Sigmoid colon (tissue), 7 donors: ENCODE results near the gene EIF2S3. TPM values are rescaled to one million over a fixed set of nuclear protein-coding genes. Genes with fewer than 3 reads are reported as not detected.

Source experiments
- DNase-seq: peaks from one replicate; pipeline ENCODE4 v3.0.0-alpha.2; 2019
- H3K27ac ChIP-seq, 4 donors: fragments of 200-600 bp; sonication (generic); one replicate each; pipeline ENCODE4 v1.5.1; 2016 to 2019; ENCODE audit warnings: mild to moderate bottlenecking in 1 of 4
- H3K27me3 ChIP-seq, 3 donors: fragments of 200-600 bp; sonication (generic); one replicate each; pipeline ENCODE4 v1.5.1; 2019; ENCODE audit warnings: mild to moderate bottlenecking in 1 of 3
- H3K36me3 ChIP-seq, 4 donors: fragments of 200-600 bp; sonication (generic); one replicate each; pipeline ENCODE4 v1.5.1; 2016 to 2019
- H3K4me1 ChIP-seq, 4 donors: fragments of 200-600 bp; sonication (generic); one replicate each; pipeline ENCODE4 v1.5.1; 2017 to 2019
- H3K4me3 ChIP-seq, 4 donors: fragments of 200-600 bp; sonication (generic); one replicate each; pipeline ENCODE4 v1.5.1; 2017 to 2019; ENCODE audit warnings: mild to moderate bottlenecking in 2 of 4, moderate library complexity in 1 of 4
- H3K9me3 ChIP-seq, 4 donors: fragments of 200-600 bp in 3 of 4; sonication (generic) in 3 of 4; one replicate each; pipeline versions ENCODE4 v1.5.1 to v1.6.1; 2013 to 2019
- CTCF ChIP-seq, 4 experiments: fragments of 450-650 bp in 3 of 4; fragments of 200-600 bp in 1 of 4; IDR thresholded peaks; one replicate each; pipeline ENCODE4 v1.5.1; 2016 to 2019; ENCODE audit warnings: antibody characterized with exemption in 4 of 4, mild to moderate bottlenecking in 3 of 4, moderate library complexity in 2 of 4
- EP300 ChIP-seq, 4 donors: sonication (generic); formaldehyde crosslinking; IDR thresholded peaks; one replicate each; pipeline ENCODE4 v1.6.1; 2017; ENCODE audit warnings: antibody characterized with exemption in 4 of 4
- POLR2A ChIP-seq, 2 donors: fragments of 450-650 bp; IDR thresholded peaks; one replicate each; pipeline ENCODE4 v1.6.1; 2016; ENCODE audit warnings: antibody characterized with exemption in 2 of 2, mild to moderate bottlenecking in 2 of 2, moderate library complexity in 2 of 2
- POLR2AphosphoS5 ChIP-seq, 4 donors: sonication (generic); formaldehyde crosslinking; IDR thresholded peaks; one replicate each; pipeline ENCODE4 v1.6.1; 2017; ENCODE audit warnings: antibody characterized with exemption in 4 of 4
- whole genome bisulfite sequencing, 2 donors: extraction: QIAGEN DNeasy Blood & Tissue Kit; methylation state at CpG; one replicate each; pipeline ENCODE4 v1.1.7; 2013; 5-methylcytosine and 5-hydroxymethylcytosine counted together
- intact Hi-C: fragments of 100-400 bp; cut with DNase I; formaldehyde crosslinking; loops from one replicate; pipeline ENCODE4 v1.15.1; 2023
- polyA plus RNA-seq, 3 donors: library from polyadenylated mRNA; stranded (reverse); fragments of 200-250 nt; gene quantifications; one replicate each; pipeline ENCODE4 v1.2.3, GENCODE V29; 2013
- total RNA-seq, 4 donors: library from RNA; depleted of rRNA; stranded (reverse); fragments of >200 nt; gene quantifications; one replicate each; pipeline ENCODE4 v1.1.0, GENCODE V29; 2016
- donor health status: healthy with polysubstance abuse.
- donor health status: Bipolar disorder and iron deficiency.
- donor health status: healthy.

Gene EIF2S3
- total and polyA plus RNA-seq, 7 donors, result 73.5 to 222 (median 134) TPM

DNA sequence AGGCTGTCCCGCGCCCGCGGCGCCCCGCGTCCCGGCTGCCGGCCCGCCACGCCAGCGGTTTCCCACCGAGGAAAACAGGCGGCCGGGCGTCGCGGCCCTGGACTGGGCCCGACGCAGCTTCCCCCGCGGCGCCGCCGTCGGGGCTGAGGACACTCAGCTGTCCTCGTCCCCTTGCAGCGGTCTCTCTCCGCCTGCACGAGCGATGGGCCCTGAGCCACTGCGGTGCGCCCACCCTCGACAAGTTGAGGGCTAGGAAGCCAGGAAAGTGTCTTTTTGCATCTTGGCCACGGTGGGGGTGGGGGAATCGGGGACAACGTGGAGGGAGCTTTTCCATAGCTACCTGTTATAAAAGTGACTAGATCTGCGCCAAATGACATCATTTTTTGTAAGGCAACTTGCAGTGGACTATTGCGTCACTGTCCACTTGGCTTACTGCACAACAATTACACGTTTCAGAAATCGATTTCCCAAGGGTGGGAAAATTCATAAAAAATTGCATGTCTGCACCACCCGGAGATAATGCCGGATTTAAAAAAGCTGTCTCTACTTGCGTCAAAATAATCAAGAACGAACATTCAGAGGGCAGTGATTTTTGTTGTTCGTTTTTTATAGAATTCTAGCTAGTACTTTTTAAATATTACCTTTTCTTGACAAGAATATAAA, 28.9 kb upstream of the EIF2S3 start:
- intact Hi-C loops, result loop anchor here (1.0 to 2.0 kb wide), 3 partner anchors 119 to 283 kb away; partner anchors contain the start of genes ACOT9, APOO and SAT1
- WGBS, 2 donors, result 1% methylated on average over 46 of the region's 46 CpGs
- H3K27me3 ChIP-seq, result no peaks in the 10 kb centered on the region
- H3K27ac ChIP-seq, result peak overlapping the region; percentile 93 to 98 (median 96)
- peak; percentile 79 for DNase-seq
- no peaks in the 10 kb centered on the region for H3K9me3 ChIP-seq
- peak overlapping the region; percentile 54 to 83 (median 79) for H3K4me3 ChIP-seq
- no peaks in the 10 kb centered on the region for H3K36me3 ChIP-seq
- peak in 2 of 4 donors; percentile 56 to 61 for TF ChIP-seq POLR2AphosphoS5 (IDR thresholded peaks at IDR 0.05)
- no peak for TF ChIP-seq POLR2A (IDR thresholded peaks at IDR 0.05)
- H3K4me1 ChIP-seq, result peaks cover 0 to 3% (median 0%) of the 10 kb centered on the region in 4 donors

- Histone ChIP-seq H3K36me3 (no peaks in the 10 kb centered on the region), H3K27ac (peak overlapping the region; percentile 93 to 98 (median 96)), H3K4me3 (peak overlapping the region in 3 of 4 donors; percentile 78 to 83 (median 80)), H3K9me3 (no peaks in the 10 kb centered on the region), H3K4me1 (no peaks in the 10 kb centered on the region), H3K27me3 (no peaks in the 10 kb centered on the region)
- 17 to 18% methylated on average over 13 of the region's 13 CpGs for WGBS, 2 donors
- DNase-seq, result no peak
- intact Hi-C loops, result no loop called here
- TF ChIP-seq EP300 (IDR thresholded peaks at IDR 0.05), result no peak
- no peak for TF ChIP-seq POLR2AphosphoS5 (IDR thresholded peaks at IDR 0.05)
- no peak for TF ChIP-seq POLR2A (IDR thresholded peaks at IDR 0.05)
- no peak for TF ChIP-seq CTCF (IDR thresholded peaks at IDR 0.05)
These were observed 28.3 kb upstream of the EIF2S3 start for GRCh38 chrX:24026432-24026831.

- WGBS, 2 donors, result 88 to 91% methylated on average over 7 of the region's 7 CpGs
- no peak for TF ChIP-seq POLR2AphosphoS5 (IDR thresholded peaks at IDR 0.05)
- H3K36me3 ChIP-seq, result no peaks in the 10 kb centered on the region
- no peaks in the 10 kb centered on the region for H3K4me1 ChIP-seq
- intact Hi-C loops, result no loop called here
- H3K27me3 ChIP-seq, result no peaks in the 10 kb centered on the region
- no peak for DNase-seq
- no peaks in the 10 kb centered on the region for H3K9me3 ChIP-seq
- H3K4me3 ChIP-seq, result peak within 1 kb of the TSS; percentile 54 to 83 (median 79)
- peak within 1 kb of the TSS; percentile 93 to 98 (median 96) for H3K27ac ChIP-seq
These were observed 27.7 kb upstream of the EIF2S3 start, which contains the start of gene KLHL15 for GRCh38 chrX:24027086-24027485. TSS of gene KLHL15 (minus strand) at chrX:24027186. CDS start at chrX:24006693, 20,493 bp downstream.

DNA sequence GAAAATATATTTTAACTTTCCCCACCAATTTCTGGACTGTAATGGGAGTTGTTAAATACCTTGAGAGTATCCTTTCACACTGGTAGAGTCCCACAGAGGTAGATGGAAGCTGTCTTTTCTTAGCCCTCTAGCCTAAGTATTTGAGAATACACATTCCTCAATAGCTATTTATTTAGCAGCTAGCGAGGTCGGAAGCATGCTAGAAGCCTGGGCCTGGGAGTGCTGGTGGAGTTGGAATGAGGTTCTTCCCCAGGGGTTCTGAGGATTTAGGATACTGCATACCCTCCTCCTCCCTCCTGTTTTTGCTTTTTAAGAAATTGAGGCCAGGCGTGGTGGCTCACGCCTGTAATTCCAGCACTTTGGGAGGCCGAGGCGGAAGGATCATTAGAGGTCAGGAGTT, 26.8 kb upstream of the EIF2S3 start:
- no peaks in the 10 kb centered on the region for H3K9me3 ChIP-seq
- H3K27me3 ChIP-seq, result no peaks in the 10 kb centered on the region
- no peaks in the 10 kb centered on the region for H3K36me3 ChIP-seq
- no peak for DNase-seq
- no peak overlapping the region for H3K27ac ChIP-seq
- intact Hi-C loops, result no loop called here
- WGBS, 2 donors, result 92 to 96% methylated on average over 6 of the region's 6 CpGs
- no peak for TF ChIP-seq POLR2AphosphoS5 (IDR thresholded peaks at IDR 0.05)
- no peak for TF ChIP-seq POLR2A (IDR thresholded peaks at IDR 0.05)
- no peak for TF ChIP-seq CTCF (IDR thresholded peaks at IDR 0.05)
- no peak for TF ChIP-seq EP300 (IDR thresholded peaks at IDR 0.05)
- H3K4me1 ChIP-seq, result no peaks in the 10 kb centered on the region
- no peak overlapping the region for H3K4me3 ChIP-seq

GRCh38 chrX:24030597-24030996, 24.2 kb upstream of the EIF2S3 start:
- Histone ChIP-seq H3K4me1 (no peaks in the 10 kb centered on the region), H3K4me3 (no peak overlapping the region), H3K27me3 (peaks cover 0 to 3% (median 0%) of the 10 kb centered on the region in 3 donors), H3K27ac (no peak overlapping the region), H3K36me3 (no peaks in the 10 kb centered on the region), H3K9me3 (no peaks in the 10 kb centered on the region)
- intact Hi-C loops, result no loop called here
- no peak for DNase-seq
- no peak for TF ChIP-seq EP300 (IDR thresholded peaks at IDR 0.05)
- no peak for TF ChIP-seq POLR2A (IDR thresholded peaks at IDR 0.05)
- TF ChIP-seq CTCF (IDR thresholded peaks at IDR 0.05), result no peak
- no peak for TF ChIP-seq POLR2AphosphoS5 (IDR thresholded peaks at IDR 0.05)
- 88 to 91% methylated on average over 5 of the region's 5 CpGs for WGBS, 2 donors
